K562 (cell line): ENCODE data around the gene UBXN11. TPM values are rescaled to one million over a fixed set of nuclear protein-coding genes. Genes with fewer than 3 reads are reported as not detected.

Experiments used
- CXXC5 ChIP-seq: fragments of 250-450 bp; sonication (Bioruptor Pico); IDR thresholded peaks from 2 replicates; pipeline ENCODE4 v1.8.0; 2022; ENCODE audit warnings: inconsistent platforms, mild to moderate bottlenecking, moderate library complexity
- DPF2 ChIP-seq: fragments of 450-650 bp; IDR thresholded peaks from 2 replicates; pipeline ENCODE4 v1.6.1; 2016
- EGR1 ChIP-seq: fragments of 450-650 bp; conservative IDR thresholded peaks from 2 replicates; pipeline ENCODE4 v1.6.1; 2017; ENCODE audit warnings: mild to moderate bottlenecking
- ELF2 ChIP-seq: fragments of 250-450 bp; sonication (Bioruptor Pico); IDR thresholded peaks from 2 replicates; pipeline ENCODE4 v1.5.0; 2021; ENCODE audit warnings: mild to moderate bottlenecking
- FOXA1 ChIP-seq: fragments of 450-650 bp; IDR thresholded peaks from 2 replicates; pipeline ENCODE4 v1.6.1; 2016; ENCODE audit warnings: mild to moderate bottlenecking, borderline replicate concordance
- GTF2E2 ChIP-seq: fragments of 200-800 bp; sonication (Bioruptor generic); IDR thresholded peaks from 2 replicates; pipeline ENCODE4 v1.6.1; 2016; ENCODE audit warnings: missing genetic modification characterization, missing compliant biosample characterization
- HCFC1 ChIP-seq: IDR thresholded peaks from 2 replicates; pipeline ENCODE4 v1.6.1; 2012; ENCODE audit warnings: low read depth, low read length, improper control_type of control experiment
- MAFF ChIP-seq: IDR thresholded peaks from 2 replicates; pipeline ENCODE4 v1.6.1; 2012; ENCODE audit warnings: low read length, improper control_type of control experiment
- NFATC3 ChIP-seq: fragments of 450-650 bp; IDR thresholded peaks from 2 replicates; pipeline ENCODE4 v1.6.1; 2017; ENCODE audit warnings: mild to moderate bottlenecking
- RBFOX2 ChIP-seq: fragments of 200-400 bp; formaldehyde crosslinking; IDR thresholded peaks from 2 replicates; pipeline ENCODE4 v1.6.1; 2017; ENCODE audit warnings: low read depth, mild to moderate bottlenecking, low read length, moderate library complexity
- TAF15 ChIP-seq: fragments of 200-400 bp; formaldehyde crosslinking; IDR thresholded peaks from 2 replicates; pipeline ENCODE4 v1.6.1; 2017; ENCODE audit warnings: mild to moderate bottlenecking, low read depth, low read length, moderate library complexity
- XRCC3 ChIP-seq: fragments of 450-650 bp; IDR thresholded peaks from 2 replicates; pipeline ENCODE4 v1.6.1; 2017; ENCODE audit warnings: mild to moderate bottlenecking, moderate library complexity
- ZBTB7A ChIP-seq: IDR thresholded peaks from 2 replicates; pipeline ENCODE4 v1.6.1; 2011; ENCODE audit warnings: low read depth, mild to moderate bottlenecking, low read length, moderate library complexity, borderline replicate concordance; ENCODE audit not compliant: control insufficient read depth
- ZNF175 ChIP-seq: fragments of 200-800 bp; sonication (Bioruptor generic); IDR thresholded peaks from 2 replicates; pipeline ENCODE4 v1.6.1; 2016; ENCODE audit warnings: low read depth, mild to moderate bottlenecking, missing genetic modification characterization, missing compliant biosample characterization
- ZNF316 ChIP-seq: fragments of 450-650 bp; IDR thresholded peaks from 2 replicates; pipeline ENCODE4 v1.6.1; 2016
- ZNF347 ChIP-seq: fragments of 450-650 bp; formaldehyde crosslinking; IDR thresholded peaks from 2 replicates; pipeline ENCODE4 v1.4.0; 2020; ENCODE audit warnings: low read depth, mild to moderate bottlenecking, moderate library complexity
- ZNF561 ChIP-seq: fragments of 450-650 bp; formaldehyde crosslinking; conservative IDR thresholded peaks from 2 replicates; pipeline ENCODE4 v1.4.0; 2020; ENCODE audit warnings: mild to moderate bottlenecking, moderate library complexity
- ZNF764 ChIP-seq: fragments of 250-450 bp; sonication (Bioruptor Pico); IDR thresholded peaks from 2 replicates; pipeline ENCODE4 v1.4.0; 2020; ENCODE audit warnings: low read depth, mild to moderate bottlenecking, moderate library complexity
- ZNF77 ChIP-seq: fragments of 250-450 bp; sonication (Bioruptor Pico); IDR thresholded peaks from 2 replicates; pipeline ENCODE4 v1.5.0; 2020
- polyA plus RNA-seq, 8 experiments: library from polyadenylated mRNA; depleted of rRNA in 4 of 8; stranded (reverse) in 5 of 8; unstranded in 3 of 8; fragments of >200 nt; fragmentation: Nextera tagmentation in 2 of 8; fragmentation: Illumina TruSeq in 1 of 8; extraction: Ambion mirVana in 2 of 8; extraction: Trizol in 1 of 8; gene quantifications; 2 replicates each; pipeline versions ENCODE4 v1.2.1 to v1.2.3, GENCODE V29; 2011 to 2014; ENCODE audit warnings: inconsistent platforms in 1 of 8, missing spikeins in 1 of 8
- total RNA-seq, 7 experiments: library from RNA; depleted of rRNA in 6 of 7; stranded (reverse); fragments of >200 nt in 6 of 7; fragmentation: Illumina TruSeq in 2 of 7; extraction: Trizol in 2 of 7; gene quantifications; 2 replicates each; pipeline versions ENCODE4 v1.2.1 to v1.2.3, GENCODE V29; 2011 to 2021; ENCODE audit warnings: low replicate concordance in 1 of 7
- TF ChIP-seq, protein P1 (sequence below): sonication (generic); formaldehyde crosslinking; IDR thresholded peaks from 2 replicates; pipeline ENCODE4 v1.8.0; 2022; ENCODE audit warnings: mild to moderate bottlenecking, missing genetic modification reagents
- TF ChIP-seq, protein P2 (sequence below): fragments of 250-450 bp; sonication (Bioruptor Pico); IDR thresholded peaks from 2 replicates; pipeline ENCODE4 v1.8.0; 2021; ENCODE audit warnings: borderline replicate concordance, mild to moderate bottlenecking, moderate library complexity; ENCODE audit not compliant: poor library complexity, severe bottlenecking
- TF ChIP-seq, protein P3 (sequence below): fragments of 450-650 bp; formaldehyde crosslinking; IDR thresholded peaks from 2 replicates; pipeline ENCODE4 v1.4.0; 2020; ENCODE audit warnings: mild to moderate bottlenecking, moderate library complexity
- TF ChIP-seq, protein P4 (sequence below): sonication (generic); formaldehyde crosslinking; IDR thresholded peaks from 2 replicates; pipeline ENCODE4 v1.5.0; 2020; ENCODE audit warnings: missing genetic modification reagents

UBXN11 gene
- total and polyA plus RNA-seq, 9 of the 15 experiments (the other 6 are each of a cell fraction or from before 2014, with no cell fraction given) = 0.48 to 34.3 (median 11.3) TPM

DNA sequence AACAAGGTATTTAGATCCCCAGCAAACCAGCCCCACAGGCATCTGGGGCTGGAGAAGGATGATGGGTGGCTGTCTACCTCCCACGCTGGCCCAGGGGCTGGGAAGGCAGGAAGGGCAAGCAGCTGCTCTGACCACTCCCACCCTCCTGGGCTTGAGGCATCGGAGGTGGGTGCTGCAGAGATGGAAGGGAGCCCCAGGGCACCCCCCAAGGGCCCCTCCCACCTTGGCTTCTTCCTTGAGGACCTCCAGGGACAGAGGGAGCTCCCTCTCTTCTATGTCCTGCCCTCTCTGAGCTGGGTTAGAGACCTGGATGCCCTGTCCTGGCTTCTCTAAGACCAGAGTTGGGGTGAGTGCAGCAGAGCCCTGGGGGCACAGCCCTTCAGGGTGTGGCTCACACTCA, 14.5 kb upstream of the UBXN11 start (continued):
- TF ChIP-seq, protein P1, sequence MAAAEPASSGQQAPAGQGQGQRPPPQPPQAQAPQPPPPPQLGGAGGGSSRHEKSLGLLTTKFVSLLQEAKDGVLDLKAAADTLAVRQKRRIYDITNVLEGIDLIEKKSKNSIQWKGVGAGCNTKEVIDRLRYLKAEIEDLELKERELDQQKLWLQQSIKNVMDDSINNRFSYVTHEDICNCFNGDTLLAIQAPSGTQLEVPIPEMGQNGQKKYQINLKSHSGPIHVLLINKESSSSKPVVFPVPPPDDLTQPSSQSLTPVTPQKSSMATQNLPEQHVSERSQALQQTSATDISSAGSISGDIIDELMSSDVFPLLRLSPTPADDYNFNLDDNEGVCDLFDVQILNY (CRISPR knock-in tag) = 0 out of 2 replicates have a peak, but pooled peaks have one; percentile 51
- TF ChIP-seq EGR1 = 0 out of 2 replicates have a peak, but pooled peaks have one; percentile 19
- TF ChIP-seq XRCC3 = no peak
- TF ChIP-seq MAFF = no peak
- no peak for TF ChIP-seq ZNF175 (CRISPR knock-in tag)
- TF ChIP-seq GTF2E2 (tag) = no peak
- TF ChIP-seq, protein P2, sequence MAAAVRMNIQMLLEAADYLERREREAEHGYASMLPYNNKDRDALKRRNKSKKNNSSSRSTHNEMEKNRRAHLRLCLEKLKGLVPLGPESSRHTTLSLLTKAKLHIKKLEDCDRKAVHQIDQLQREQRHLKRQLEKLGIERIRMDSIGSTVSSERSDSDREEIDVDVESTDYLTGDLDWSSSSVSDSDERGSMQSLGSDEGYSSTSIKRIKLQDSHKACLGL (CRISPR knock-in tag) = no peak
- TF ChIP-seq NFATC3 = no peak
- TF ChIP-seq ZBTB7A = peak; percentile 28; the same call in 1 of the 2 replicates
- no peak for TF ChIP-seq CXXC5 (CRISPR knock-in tag)
- TF ChIP-seq ZNF77 = no peak
- TF ChIP-seq DPF2 = no peak
- TF ChIP-seq, protein P3, sequence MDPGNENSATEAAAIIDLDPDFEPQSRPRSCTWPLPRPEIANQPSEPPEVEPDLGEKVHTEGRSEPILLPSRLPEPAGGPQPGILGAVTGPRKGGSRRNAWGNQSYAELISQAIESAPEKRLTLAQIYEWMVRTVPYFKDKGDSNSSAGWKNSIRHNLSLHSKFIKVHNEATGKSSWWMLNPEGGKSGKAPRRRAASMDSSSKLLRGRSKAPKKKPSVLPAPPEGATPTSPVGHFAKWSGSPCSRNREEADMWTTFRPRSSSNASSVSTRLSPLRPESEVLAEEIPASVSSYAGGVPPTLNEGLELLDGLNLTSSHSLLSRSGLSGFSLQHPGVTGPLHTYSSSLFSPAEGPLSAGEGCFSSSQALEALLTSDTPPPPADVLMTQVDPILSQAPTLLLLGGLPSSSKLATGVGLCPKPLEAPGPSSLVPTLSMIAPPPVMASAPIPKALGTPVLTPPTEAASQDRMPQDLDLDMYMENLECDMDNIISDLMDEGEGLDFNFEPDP (CRISPR knock-in tag) = no peak
- no peak for TF ChIP-seq ZNF561 (CRISPR knock-in tag)
- no peak for TF ChIP-seq HCFC1
- TF ChIP-seq, protein P4, sequence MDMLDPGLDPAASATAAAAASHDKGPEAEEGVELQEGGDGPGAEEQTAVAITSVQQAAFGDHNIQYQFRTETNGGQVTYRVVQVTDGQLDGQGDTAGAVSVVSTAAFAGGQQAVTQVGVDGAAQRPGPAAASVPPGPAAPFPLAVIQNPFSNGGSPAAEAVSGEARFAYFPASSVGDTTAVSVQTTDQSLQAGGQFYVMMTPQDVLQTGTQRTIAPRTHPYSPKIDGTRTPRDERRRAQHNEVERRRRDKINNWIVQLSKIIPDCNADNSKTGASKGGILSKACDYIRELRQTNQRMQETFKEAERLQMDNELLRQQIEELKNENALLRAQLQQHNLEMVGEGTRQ (CRISPR knock-in tag) = no peak
- no peak for TF ChIP-seq ZNF316
- TF ChIP-seq FOXA1 = no peak
- no peak for TF ChIP-seq ELF2 (CRISPR knock-in tag)
- TF ChIP-seq ZNF347 = no peak
- peak; percentile 37; the same call in 1 of the 2 replicates for TF ChIP-seq RBFOX2
- no peak for TF ChIP-seq TAF15
- TF ChIP-seq ZNF764 = no peak
